ENCODE data around the gene YWHAQ. TPM values are rescaled to one million over a fixed set of nuclear protein-coding genes. Genes with fewer than 3 reads are reported as not detected.

YWHAQ gene
- total and polyA plus RNA-seq, 8 donors, result 70.1 to 170 (median 152) TPM

- DNase-seq (peak in 1 of 6 donors; percentile 31), FAIRE-seq (no peak), ATAC-seq (peak in 3 of 4 donors; percentile 13 to 23 (median 13))
- H3K9me3 ChIP-seq, result no peaks in the 10 kb centered on the region
- no peak overlapping the region for H3K4me3 ChIP-seq
- WGBS, 2 donors, result 57 to 59% methylated on average over 6 of the region's 6 CpGs
- no peaks in the 10 kb centered on the region for H3K36me3 ChIP-seq
- H3K4me1 ChIP-seq, result peaks cover 0 to 9% (median 0%) of the 10 kb centered on the region in 3 donors
- intact Hi-C loops (cut with DNase I), result no loop called here
- no peak for TF ChIP-seq CTCF (IDR thresholded peaks at IDR 0.05)
- H3K27ac ChIP-seq, result no peak overlapping the region
- no peaks in the 10 kb centered on the region for H3K27me3 ChIP-seq
These were observed 18.5 kb upstream of the YWHAQ start for GRCh38 chr2:9649261-9649660.

GRCh38 chr2:9648821-9649220 lies 18.0 kb upstream of the YWHAQ start:
- DNase-seq (peak in 1 of 6 donors; percentile 54), FAIRE-seq (no peak), ATAC-seq (peak in 3 of 4 donors; percentile 12 to 63 (median 46))
- H3K27ac ChIP-seq, result no peak overlapping the region
- no peaks in the 10 kb centered on the region for H3K36me3 ChIP-seq
- no peaks in the 10 kb centered on the region for H3K9me3 ChIP-seq
- no peak overlapping the region for H3K4me3 ChIP-seq
- H3K27me3 ChIP-seq, result no peaks in the 10 kb centered on the region
- 41 to 60% methylated on average over 10 of the region's 10 CpGs for WGBS, 2 donors
- intact Hi-C loops (cut with DNase I), result no loop called here
- no peak for TF ChIP-seq CTCF (IDR thresholded peaks at IDR 0.05)
- H3K4me1 ChIP-seq, result peaks cover 0 to 13% (median 0%) of the 10 kb centered on the region in 3 donors

GRCh38 chr2:9647884-9648283 lies 17.1 kb upstream of the YWHAQ start:
- no peak for FAIRE-seq
- H3K27ac ChIP-seq, result no peak overlapping the region
- H3K27me3 ChIP-seq, result no peaks in the 10 kb centered on the region
- H3K4me3 ChIP-seq, result no peak overlapping the region
- DNase-seq, result no peak
- intact Hi-C loops (cut with DNase I), result no loop called here
- H3K36me3 ChIP-seq, result no peaks in the 10 kb centered on the region
- WGBS, 2 donors, result 61 to 62% methylated on average over 6 of the region's 6 CpGs
- H3K9me3 ChIP-seq, result no peaks in the 10 kb centered on the region
- no peak for ATAC-seq
- peaks cover 0 to 13% (median 0%) of the 10 kb centered on the region in 3 donors for H3K4me1 ChIP-seq
- TF ChIP-seq CTCF (IDR thresholded peaks at IDR 0.05), result no peak

GRCh38 chr2:9646196-9647030 lies 15.6 kb upstream of the YWHAQ start:
- FAIRE-seq, result no peak
- Histone ChIP-seq H3K4me1 (peaks cover 0 to 13% (median 0%) of the 10 kb centered on the region in 3 donors), H3K9me3 (no peaks in the 10 kb centered on the region), H3K36me3 (no peaks in the 10 kb centered on the region), H3K27me3 (no peaks in the 10 kb centered on the region), H3K27ac (no peak overlapping the region), H3K4me3 (no peak overlapping the region)
- 86 to 93% methylated on average over 17 of the region's 17 CpGs for WGBS, 2 donors
- intact Hi-C loops (cut with DNase I), result no loop called here
- no peak for ATAC-seq
- no peak for TF ChIP-seq CTCF (IDR thresholded peaks at IDR 0.05)
- no peak for DNase-seq

- no peak for TF ChIP-seq CTCF (IDR thresholded peaks at IDR 0.05)
- no peaks in the 10 kb centered on the region for H3K9me3 ChIP-seq
- peaks cover 0 to 13% (median 0%) of the 10 kb centered on the region in 3 donors for H3K4me1 ChIP-seq
- DNase-seq, result no peak
- H3K36me3 ChIP-seq, result no peaks in the 10 kb centered on the region
- WGBS, 2 donors, result 47 to 61% methylated on average over 9 of the region's 9 CpGs
- H3K4me3 ChIP-seq, result no peak overlapping the region
- peak; percentile 54 to 77 (median 72) for ATAC-seq
- peak overlapping the region in 1 of 4 donors; percentile 41 for H3K27ac ChIP-seq
- no peak for FAIRE-seq
- no peaks in the 10 kb centered on the region for H3K27me3 ChIP-seq
- intact Hi-C loops (cut with DNase I), result no loop called here
These were observed 13.8 kb upstream of the YWHAQ start for GRCh38 chr2:9644603-9645002.

All from pancreas (tissue), 10 donors.